ENCODE data around the gene UGT1A8. TPM values are rescaled to one million over a fixed set of nuclear protein-coding genes. Genes with fewer than 3 reads are reported as not detected.
A peak's percentile ranks its signal among the peaks of the same experiment; 100 is the strongest.

Gene UGT1A8
- total RNA-seq, 1 donor from 2014 or later, result 0.17 TPM

DNA sequence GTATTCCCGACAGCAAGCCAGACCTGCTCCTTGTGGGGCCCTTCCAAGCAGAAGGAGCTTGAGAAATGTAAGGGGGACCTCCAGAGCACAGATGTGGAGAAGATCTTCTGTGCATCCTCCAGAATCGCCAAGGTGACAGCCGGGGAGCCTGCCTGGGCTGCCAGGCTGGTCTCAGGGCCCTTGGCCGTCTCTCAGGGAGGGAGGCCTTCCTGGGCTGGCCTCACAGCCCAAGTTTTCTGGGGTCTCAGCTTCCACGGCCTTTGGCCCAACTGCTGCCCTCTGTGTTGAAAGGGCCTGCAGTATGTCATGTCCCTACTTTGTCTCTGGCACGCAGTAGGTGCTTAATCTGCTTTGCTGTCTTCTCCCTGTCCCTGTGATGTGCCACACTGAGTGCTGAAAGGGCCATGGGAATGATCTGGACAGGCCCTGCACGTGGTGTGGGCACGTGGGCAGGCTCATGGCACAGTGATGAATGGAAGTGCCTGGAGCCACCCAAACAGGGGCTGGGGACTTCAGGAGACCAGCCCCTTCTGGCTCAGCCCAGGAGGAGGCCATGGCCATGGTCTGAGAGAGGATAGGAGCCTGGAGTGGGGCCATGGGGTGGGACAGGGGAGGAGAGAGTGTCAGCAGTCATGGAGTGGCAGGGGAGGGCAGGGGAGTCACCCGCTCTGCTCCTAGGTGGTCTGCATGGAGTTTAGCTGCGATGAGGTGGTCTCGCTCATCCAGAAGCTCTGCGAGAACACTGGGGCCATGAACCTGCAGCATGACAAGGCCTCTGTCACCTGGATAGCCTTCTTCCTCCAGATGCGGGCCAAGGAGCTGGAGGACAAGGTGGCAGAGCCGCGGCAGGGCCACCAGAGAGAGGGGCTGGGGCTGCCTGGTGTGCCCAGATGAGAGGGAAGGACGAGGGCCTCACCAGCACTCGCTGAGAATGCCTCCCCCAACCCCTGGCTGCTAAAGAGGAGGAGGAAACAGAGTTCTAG, 201.5 kb downstream of the UGT1A8 start:
- H3K9me3 Mint-ChIP-seq, result no peaks in the 10 kb centered on the region
- H3K4me3 Mint-ChIP-seq, result no peak overlapping the region
- H3K27ac Mint-ChIP-seq, result no peak overlapping the region

GRCh38 chr2:233819884-233820773, 202.7 kb downstream of the UGT1A8 start:
- no peaks in the 10 kb centered on the region for H3K9me3 Mint-ChIP-seq
- no peak overlapping the region for H3K27ac Mint-ChIP-seq
- peak; percentile 62 for DNase-seq (ENCODE audit: extremely low spot score, unreplicated experiment)
- H3K4me1 Mint-ChIP-seq (ENCODE audit: unreplicated experiment), result peaks cover 11% of the 10 kb centered on the region
- H3K36me3 Mint-ChIP-seq, result no peaks in the 10 kb centered on the region
- no peak for TF ChIP-seq CTCF (conservative IDR thresholded peaks at IDR 0.05)
- H3K4me3 Mint-ChIP-seq, result no peak overlapping the region
- H3K27me3 Mint-ChIP-seq, result peaks cover 4% of the 10 kb centered on the region

More for the DNA sequence above, 201.5 kb downstream of the UGT1A8 start:
- peaks cover 11% of the 10 kb centered on the region for H3K4me1 Mint-ChIP-seq (ENCODE audit: unreplicated experiment)
- H3K36me3 Mint-ChIP-seq, result no peaks in the 10 kb centered on the region
- DNase-seq (ENCODE audit: extremely low spot score, unreplicated experiment), result peak; percentile 64
- no peak for TF ChIP-seq CTCF (conservative IDR thresholded peaks at IDR 0.05)
- peaks cover 6% of the 10 kb centered on the region for H3K27me3 Mint-ChIP-seq

DNA sequence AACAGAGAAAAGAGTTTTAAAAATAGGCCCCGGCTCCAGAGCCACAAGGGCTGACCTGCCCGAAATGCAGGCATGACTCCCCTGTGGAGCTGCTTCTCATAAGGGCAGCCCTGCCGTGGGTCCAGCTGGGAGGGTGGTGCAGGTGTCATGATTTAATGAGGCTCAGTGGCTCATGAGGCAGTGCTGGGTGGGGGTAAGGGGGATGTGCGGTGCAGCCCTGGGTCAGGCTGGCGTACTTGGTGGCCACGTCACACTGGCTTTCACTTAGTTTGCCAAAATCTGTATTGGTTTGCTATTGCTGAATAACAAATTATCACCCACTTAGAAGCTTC, 203.3 kb downstream of the UGT1A8 start:
- no peak for TF ChIP-seq CTCF (conservative IDR thresholded peaks at IDR 0.05)
- Mint-ChIP-seq H3K27ac (no peak overlapping the region), H3K27me3 (peaks cover 4% of the 10 kb centered on the region), H3K9me3 (no peaks in the 10 kb centered on the region), H3K4me1 (ENCODE audit: unreplicated experiment) (peaks cover 11% of the 10 kb centered on the region), H3K36me3 (no peaks in the 10 kb centered on the region), H3K4me3 (no peak overlapping the region)
- no peak for DNase-seq (ENCODE audit: extremely low spot score, unreplicated experiment)

DNA sequence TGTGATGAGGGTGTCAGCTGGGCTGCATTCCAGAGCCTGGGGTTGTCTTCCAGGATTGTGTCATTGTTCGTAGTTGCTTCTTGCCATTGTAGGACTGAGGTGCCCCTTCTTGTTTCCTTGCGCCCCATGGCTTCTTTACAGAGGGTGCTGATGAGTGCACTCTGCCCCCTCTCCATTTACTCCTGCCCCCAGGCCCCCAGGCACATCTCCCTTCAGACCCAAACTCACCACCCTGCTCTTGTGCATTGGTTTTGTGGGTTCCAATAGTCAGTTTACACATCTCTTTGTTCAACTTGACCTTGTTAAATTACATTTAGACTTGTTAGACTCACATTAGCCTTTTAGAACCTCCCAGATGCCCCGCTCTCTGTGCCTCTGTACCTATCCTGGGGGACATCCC, 203.8 kb downstream of the UGT1A8 start:
- no peak overlapping the region for H3K27ac Mint-ChIP-seq
- no peak overlapping the region for H3K4me3 Mint-ChIP-seq
- peaks cover 11% of the 10 kb centered on the region for H3K4me1 Mint-ChIP-seq (ENCODE audit: unreplicated experiment)
- peaks cover 4% of the 10 kb centered on the region for H3K27me3 Mint-ChIP-seq
- TF ChIP-seq CTCF (conservative IDR thresholded peaks at IDR 0.05), result no peak
- no peaks in the 10 kb centered on the region for H3K9me3 Mint-ChIP-seq
- H3K36me3 Mint-ChIP-seq, result no peaks in the 10 kb centered on the region
- DNase-seq (ENCODE audit: extremely low spot score, unreplicated experiment), result no peak

DNA sequence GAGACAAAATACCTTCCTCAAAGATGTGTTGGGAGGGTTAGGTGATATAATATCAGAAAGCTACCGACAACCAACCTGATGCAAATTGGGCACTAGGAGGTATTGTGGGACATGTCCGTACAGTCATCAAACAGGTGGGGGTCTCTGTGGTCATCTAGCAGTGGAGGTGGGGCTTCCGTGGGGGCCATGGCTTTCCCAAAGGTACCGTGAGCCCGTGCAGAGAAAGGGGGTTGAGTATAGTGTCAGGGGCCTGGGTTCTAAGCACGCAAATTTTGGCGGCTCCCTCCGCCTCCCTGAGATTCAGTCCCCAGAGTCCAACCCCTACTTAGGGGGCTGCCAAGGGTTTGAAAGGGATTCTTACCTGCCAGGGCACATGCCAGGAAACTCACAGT, 204.3 kb downstream of the UGT1A8 start:
- TF ChIP-seq CTCF (conservative IDR thresholded peaks at IDR 0.05), result no peak
- H3K36me3 Mint-ChIP-seq, result no peaks in the 10 kb centered on the region
- H3K9me3 Mint-ChIP-seq, result no peaks in the 10 kb centered on the region
- peaks cover 4% of the 10 kb centered on the region for H3K27me3 Mint-ChIP-seq
- DNase-seq (ENCODE audit: extremely low spot score, unreplicated experiment), result peak; percentile 60
- no peak overlapping the region for H3K27ac Mint-ChIP-seq
- H3K4me1 Mint-ChIP-seq (ENCODE audit: unreplicated experiment), result peaks cover 6% of the 10 kb centered on the region
- no peak overlapping the region for H3K4me3 Mint-ChIP-seq

Data from type B pancreatic cell (in vitro differentiated cells).